Central memory CD8-positive, alpha-beta T cell (primary cell): ENCODE data around the gene CRY1.

Experiments
- ATAC-seq: fragments of 150-1000 bp; cut with Tn5 transposase; replicated peaks from 2 replicates; pipeline ENCODE4 v1.10.0; 2022; ENCODE audit warnings: mild to moderate bottlenecking, moderate FRiP score, moderate number of reproducible peaks; ENCODE audit not compliant: poor library complexity, severe bottlenecking; ENCODE audit errors: extremely low read depth
- DNase-seq, 2 donors: peaks; one replicate each; pipeline ENCODE4 v3.0.0; 2021; ENCODE audit warnings: low spot score in 2 of 2
- H3K27ac Mint-ChIP-seq: one replicate; pipeline ENCODE4 v1.8.0; 2022; ENCODE audit warnings: low read depth, mild to moderate bottlenecking, moderate library complexity, mixed read lengths
- H3K27me3 Mint-ChIP-seq: one replicate; pipeline ENCODE4 v1.8.0; 2022; ENCODE audit warnings: mixed read lengths
- H3K36me3 Mint-ChIP-seq: one replicate; pipeline ENCODE4 v1.8.0; 2022; ENCODE audit warnings: mild to moderate bottlenecking, moderate library complexity, mixed read lengths; ENCODE audit not compliant: insufficient read depth
- H3K4me1 Mint-ChIP-seq: one replicate; pipeline ENCODE4 v1.8.0; 2022; ENCODE audit warnings: mixed read lengths
- H3K4me3 Mint-ChIP-seq: one replicate; pipeline ENCODE4 v1.8.0; 2022; ENCODE audit warnings: mild to moderate bottlenecking, moderate library complexity, mixed read lengths
- H3K9me3 Mint-ChIP-seq: one replicate; pipeline ENCODE4 v1.8.0; 2022; ENCODE audit warnings: mixed read lengths

The CRY1 gene

GRCh38 chr12:106981788-106982187 lies 111.6 kb downstream of the CRY1 start:
- H3K27me3 Mint-ChIP-seq = no peaks in the 10 kb centered on the region
- ATAC-seq = no peak
- H3K27ac Mint-ChIP-seq = no peak overlapping the region

GRCh38 chr12:106980944-106981343 lies 112.4 kb downstream of the CRY1 start:
- Mint-ChIP-seq H3K9me3 (peaks cover 6% of the 10 kb centered on the region), H3K4me1 (peaks cover 26% of the 10 kb centered on the region), H3K27me3 (no peaks in the 10 kb centered on the region), H3K4me3 (no peak overlapping the region), H3K27ac (no peak overlapping the region), H3K36me3 (peaks cover 4% of the 10 kb centered on the region)
- ATAC-seq (no peak), DNase-seq (no peak)

More at GRCh38 chr12:106981788-106982187, 111.6 kb downstream of the CRY1 start:
- H3K4me3 Mint-ChIP-seq = no peak overlapping the region
- peaks cover 6% of the 10 kb centered on the region for H3K9me3 Mint-ChIP-seq
- no peak for DNase-seq
- peaks cover 7% of the 10 kb centered on the region for H3K36me3 Mint-ChIP-seq
- H3K4me1 Mint-ChIP-seq = peaks cover 29% of the 10 kb centered on the region

GRCh38 chr12:106978035-106978800 lies 115.1 kb downstream of the CRY1 start:
- H3K36me3 Mint-ChIP-seq = peaks cover 5% of the 10 kb centered on the region
- H3K27ac Mint-ChIP-seq = peak overlapping the region; percentile 66
- no peaks in the 10 kb centered on the region for H3K9me3 Mint-ChIP-seq
- peaks cover 7% of the 10 kb centered on the region for H3K4me1 Mint-ChIP-seq
- no peaks in the 10 kb centered on the region for H3K27me3 Mint-ChIP-seq
- ATAC-seq = no peak
- DNase-seq = no peak
- no peak overlapping the region for H3K4me3 Mint-ChIP-seq

- no peak for DNase-seq
- H3K9me3 Mint-ChIP-seq = no peaks in the 10 kb centered on the region
- no peak overlapping the region for H3K27ac Mint-ChIP-seq
- peaks cover 5% of the 10 kb centered on the region for H3K36me3 Mint-ChIP-seq
- ATAC-seq = no peak
- no peaks in the 10 kb centered on the region for H3K27me3 Mint-ChIP-seq
- H3K4me3 Mint-ChIP-seq = no peak overlapping the region
- peaks cover 7% of the 10 kb centered on the region for H3K4me1 Mint-ChIP-seq
Measured at GRCh38 chr12:106976668-106977067, 116.7 kb downstream of the CRY1 start.

GRCh38 chr12:106975993-106976658 lies 117.2 kb downstream of the CRY1 start:
- ATAC-seq (no peak), DNase-seq (no peak)
- Mint-ChIP-seq H3K4me3 (no peak overlapping the region), H3K27ac (no peak overlapping the region), H3K9me3 (no peaks in the 10 kb centered on the region), H3K36me3 (peaks cover 5% of the 10 kb centered on the region), H3K4me1 (peaks cover 8% of the 10 kb centered on the region), H3K27me3 (no peaks in the 10 kb centered on the region)

GRCh38 chr12:106975098-106975497 lies 118.3 kb downstream of the CRY1 start:
- H3K4me3 Mint-ChIP-seq = no peak overlapping the region
- peaks cover 7% of the 10 kb centered on the region for H3K36me3 Mint-ChIP-seq
- H3K27me3 Mint-ChIP-seq = no peaks in the 10 kb centered on the region
- H3K9me3 Mint-ChIP-seq = no peaks in the 10 kb centered on the region
- H3K4me1 Mint-ChIP-seq = peaks cover 11% of the 10 kb centered on the region
- H3K27ac Mint-ChIP-seq = no peak overlapping the region
- ATAC-seq (no peak), DNase-seq (no peak)

- peaks cover 11% of the 10 kb centered on the region for H3K4me1 Mint-ChIP-seq
- peaks cover 7% of the 10 kb centered on the region for H3K36me3 Mint-ChIP-seq
- no peak for ATAC-seq
- H3K9me3 Mint-ChIP-seq = no peaks in the 10 kb centered on the region
- H3K27me3 Mint-ChIP-seq = no peaks in the 10 kb centered on the region
- no peak overlapping the region for H3K4me3 Mint-ChIP-seq
- DNase-seq = no peak
- H3K27ac Mint-ChIP-seq = no peak overlapping the region
Measured at GRCh38 chr12:106974511-106974910, 118.8 kb downstream of the CRY1 start.

- H3K36me3 Mint-ChIP-seq = peaks cover 5% of the 10 kb centered on the region
- H3K27me3 Mint-ChIP-seq = no peaks in the 10 kb centered on the region
- peaks cover 11% of the 10 kb centered on the region for H3K4me1 Mint-ChIP-seq
- no peaks in the 10 kb centered on the region for H3K9me3 Mint-ChIP-seq
- H3K4me3 Mint-ChIP-seq = no peak overlapping the region
- DNase-seq (no peak), ATAC-seq (no peak)
- no peak overlapping the region for H3K27ac Mint-ChIP-seq
Measured at GRCh38 chr12:106973545-106973944, 119.8 kb downstream of the CRY1 start.

GRCh38 chr12:106971065-106971464 lies 122.3 kb downstream of the CRY1 start:
- no peak for ATAC-seq
- Mint-ChIP-seq H3K9me3 (no peaks in the 10 kb centered on the region), H3K36me3 (peaks cover 12% of the 10 kb centered on the region), H3K4me1 (peaks cover 13% of the 10 kb centered on the region), H3K4me3 (no peak overlapping the region), H3K27ac (no peak overlapping the region), H3K27me3 (no peaks in the 10 kb centered on the region)
- no peak for DNase-seq

- DNase-seq (no peak), ATAC-seq (no peak)
- Mint-ChIP-seq H3K36me3 (peaks cover 21% of the 10 kb centered on the region), H3K4me3 (no peak overlapping the region), H3K9me3 (no peaks in the 10 kb centered on the region), H3K27ac (no peak overlapping the region), H3K27me3 (no peaks in the 10 kb centered on the region), H3K4me1 (peaks cover 35% of the 10 kb centered on the region)
Measured at GRCh38 chr12:106964526-106964925, 128.8 kb downstream of the CRY1 start.

- no peak for ATAC-seq
- H3K4me1 Mint-ChIP-seq = peaks cover 42% of the 10 kb centered on the region
- peaks cover 21% of the 10 kb centered on the region for H3K36me3 Mint-ChIP-seq
Measured at GRCh38 chr12:106962286-106962685, 131.1 kb downstream of the CRY1 start.

GRCh38 chr12:106960443-106960842 lies 132.9 kb downstream of the CRY1 start:
- Mint-ChIP-seq H3K36me3 (peaks cover 22% of the 10 kb centered on the region), H3K9me3 (no peaks in the 10 kb centered on the region), H3K4me3 (no peak overlapping the region), H3K27me3 (no peaks in the 10 kb centered on the region), H3K27ac (no peak overlapping the region), H3K4me1 (peaks cover 49% of the 10 kb centered on the region)
- no peak for ATAC-seq
- no peak for DNase-seq

More at GRCh38 chr12:106962286-106962685, 131.1 kb downstream of the CRY1 start:
- no peaks in the 10 kb centered on the region for H3K27me3 Mint-ChIP-seq
- no peak overlapping the region for H3K27ac Mint-ChIP-seq
- no peaks in the 10 kb centered on the region for H3K9me3 Mint-ChIP-seq
- no peak for DNase-seq
- no peak overlapping the region for H3K4me3 Mint-ChIP-seq

GRCh38 chr12:106957583-106957982 lies 135.8 kb downstream of the CRY1 start:
- peak overlapping the region; percentile 87 for H3K27ac Mint-ChIP-seq
- DNase-seq (no peak), ATAC-seq (no peak)
- H3K36me3 Mint-ChIP-seq = peaks cover 27% of the 10 kb centered on the region
- peaks cover 39% of the 10 kb centered on the region for H3K4me1 Mint-ChIP-seq
- peak overlapping the region; percentile 97 for H3K4me3 Mint-ChIP-seq
- no peaks in the 10 kb centered on the region for H3K9me3 Mint-ChIP-seq
- no peaks in the 10 kb centered on the region for H3K27me3 Mint-ChIP-seq
